ENCODE results near the gene S100B. TPM values are rescaled to one million over a fixed set of nuclear protein-coding genes. Genes with fewer than 3 reads are reported as not detected.
A peak's percentile ranks its signal among the peaks of the same experiment; 100 is the strongest.

S100B gene
- total and polyA plus RNA-seq, 8 donors: 1.8 to 18.4 (median 7.0) TPM; not detected in 1

DNA sequence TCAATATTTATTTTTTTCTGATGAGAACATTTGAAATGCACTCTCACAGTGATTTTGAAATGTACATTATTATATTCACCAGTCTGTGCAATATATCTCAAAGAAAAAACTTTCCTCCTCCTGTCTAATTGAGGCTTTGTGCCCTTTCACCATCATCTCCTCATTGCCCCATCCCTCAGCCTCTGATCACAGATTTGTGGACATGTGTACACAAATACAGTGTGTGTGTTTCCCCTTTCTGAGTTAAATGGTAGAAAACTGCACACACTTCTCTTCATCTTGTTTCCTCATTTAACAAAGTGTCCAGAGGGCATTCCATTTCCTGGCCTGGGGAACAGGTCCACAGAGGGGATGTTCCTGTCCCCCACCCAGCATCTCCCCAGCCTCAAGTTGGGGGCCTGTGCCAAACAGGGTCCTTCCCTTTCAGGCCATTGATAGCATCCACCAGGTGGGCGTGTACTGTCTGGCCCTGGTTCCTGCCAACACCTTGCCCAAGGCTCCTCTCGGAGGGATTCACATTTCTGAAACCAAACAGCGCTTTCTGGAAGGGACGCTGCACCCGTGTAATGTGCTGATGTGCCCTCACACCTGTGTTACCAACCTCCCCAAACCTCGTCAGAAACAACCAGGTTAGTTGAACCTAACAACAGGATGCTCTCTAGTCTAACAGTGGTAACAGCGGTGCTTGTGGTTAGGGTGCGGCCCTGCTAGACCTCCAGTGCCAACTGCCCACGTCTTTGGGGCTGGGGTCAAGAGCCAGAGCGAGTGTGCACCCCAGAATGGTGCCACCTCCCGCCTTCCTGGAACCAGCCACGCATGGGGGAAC, 54.6 kb downstream of the S100B start:
- WGBS, 5 donors: 80 to 87% (median 81%) methylated on average over 8 to 12 of the region's 12 CpGs
- Histone ChIP-seq H3K36me3 (peaks cover 45 to 99% (median 95%) of the 10 kb centered on the region in 4 donors), H3K9me3 (no peaks in the 10 kb centered on the region), H3K4me3 (no peak overlapping the region), H3K27ac (peak overlapping the region in 2 of 5 donors; percentile 26 to 47), H3K27me3 (no peaks in the 10 kb centered on the region), H3K4me1 (peaks cover 0 to 9% (median 0%) of the 10 kb centered on the region in 4 donors)
- TF ChIP-seq, protein P1, sequence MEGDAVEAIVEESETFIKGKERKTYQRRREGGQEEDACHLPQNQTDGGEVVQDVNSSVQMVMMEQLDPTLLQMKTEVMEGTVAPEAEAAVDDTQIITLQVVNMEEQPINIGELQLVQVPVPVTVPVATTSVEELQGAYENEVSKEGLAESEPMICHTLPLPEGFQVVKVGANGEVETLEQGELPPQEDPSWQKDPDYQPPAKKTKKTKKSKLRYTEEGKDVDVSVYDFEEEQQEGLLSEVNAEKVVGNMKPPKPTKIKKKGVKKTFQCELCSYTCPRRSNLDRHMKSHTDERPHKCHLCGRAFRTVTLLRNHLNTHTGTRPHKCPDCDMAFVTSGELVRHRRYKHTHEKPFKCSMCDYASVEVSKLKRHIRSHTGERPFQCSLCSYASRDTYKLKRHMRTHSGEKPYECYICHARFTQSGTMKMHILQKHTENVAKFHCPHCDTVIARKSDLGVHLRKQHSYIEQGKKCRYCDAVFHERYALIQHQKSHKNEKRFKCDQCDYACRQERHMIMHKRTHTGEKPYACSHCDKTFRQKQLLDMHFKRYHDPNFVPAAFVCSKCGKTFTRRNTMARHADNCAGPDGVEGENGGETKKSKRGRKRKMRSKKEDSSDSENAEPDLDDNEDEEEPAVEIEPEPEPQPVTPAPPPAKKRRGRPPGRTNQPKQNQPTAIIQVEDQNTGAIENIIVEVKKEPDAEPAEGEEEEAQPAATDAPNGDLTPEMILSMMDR (IDR thresholded peaks at IDR 0.05): no peak
- TF ChIP-seq POLR2A (IDR thresholded peaks at IDR 0.05) (no peak), EP300 (IDR thresholded peaks at IDR 0.05) (no peak)
- intact Hi-C loops (cut with DNase I; ENCODE audit: low total_unique reads): no loop called here
- peak; percentile 21 to 48 for DNase-seq

DNA sequence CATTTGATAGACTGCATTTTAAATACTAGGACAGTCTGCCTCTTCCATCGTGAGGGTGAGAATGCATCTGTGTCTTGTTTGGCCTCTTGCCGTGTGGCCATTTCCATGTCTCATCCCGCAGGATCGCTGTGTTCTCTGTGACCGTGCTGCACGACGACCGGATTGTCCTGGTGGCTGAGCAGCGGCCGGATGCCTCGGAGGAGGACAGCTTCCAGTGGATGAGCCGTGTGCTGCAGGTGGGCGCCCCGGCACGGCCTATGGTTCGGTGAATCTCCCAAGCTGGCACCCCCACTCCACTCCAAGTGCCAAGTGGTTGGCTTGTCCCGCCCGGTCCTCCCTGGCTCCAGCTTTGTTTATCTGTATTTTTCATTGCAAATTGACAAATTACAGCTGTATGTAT, 55.2 kb downstream of the S100B start:
- Histone ChIP-seq H3K27me3 (no peaks in the 10 kb centered on the region), H3K27ac (no peak overlapping the region), H3K4me3 (no peak overlapping the region), H3K4me1 (peaks cover 0 to 9% (median 0%) of the 10 kb centered on the region in 4 donors), H3K36me3 (peaks cover 38 to 99% (median 95%) of the 10 kb centered on the region in 4 donors), H3K9me3 (no peaks in the 10 kb centered on the region)
- TF ChIP-seq POLR2A (IDR thresholded peaks at IDR 0.05) (no peak), POLR2AphosphoS5 (IDR thresholded peaks at IDR 0.05) (no peak), EP300 (IDR thresholded peaks at IDR 0.05) (no peak)
- TF ChIP-seq, protein P1 (IDR thresholded peaks at IDR 0.05): no peak
- 92 to 97% (median 95%) methylated on average over 18 of the region's 18 CpGs for WGBS, 5 donors
- DNase-seq: peak in 1 of 2 donors; percentile 23
- intact Hi-C loops (cut with DNase I; ENCODE audit: low total_unique reads): no loop called here

Other genes with a start within 250 kb of the S100B start
- gene DIP2A, start 146.2 kb downstream of the S100B start, total RNA-seq: 100 to 1,000 TPM in 2 of 5 donors, 10 to 100 TPM in 3; 49.0 to 122 (median 61.8) TPM
- 10 to 100 TPM in 2 of 3 donors, 1 to 10 TPM in 1; 7.3 to 17.3 (median 10.8) TPM for gene DIP2A, start 146.2 kb downstream of the S100B start, polyA plus RNA-seq
- gene PRMT2, start 30.6 kb upstream of the S100B start, total RNA-seq: 10 to 100 TPM; 18.7 to 85.0 (median 48.8) TPM
- 10 to 100 TPM; 63.8 to 75.5 (median 63.9) TPM for gene PRMT2, start 30.6 kb upstream of the S100B start, polyA plus RNA-seq

All from stomach (tissue), 9 donors.